Activated B cell treated with CpG ODN at 0.5 μM for 24 hours (primary cell): ENCODE results near the gene AGXT. TPM values are rescaled to one million over a fixed set of nuclear protein-coding genes. Genes with fewer than 3 reads are reported as not detected.

Source experiments
- ATAC-seq: fragments of 200-7000 bp; cut with Tn5 transposase; one replicate; pipeline ENCODE4 v1.10.0; 2021; ENCODE audit warnings: low read depth, mild to moderate bottlenecking, moderate library complexity
- CTCF ChIA-PET: fragments of 350-600 bp; sonication (Branson Sonifier 250); formaldehyde crosslinking; loops from one replicate; lab custom pipeline; 2021; ENCODE audit warnings: antibody characterized with exemption; lab: Charles Lee
- POLR2A ChIA-PET: fragments of 350-600 bp; sonication (Branson Sonifier 250); formaldehyde crosslinking; loops from one replicate; lab custom pipeline; 2021; ENCODE audit warnings: antibody characterized with exemption; lab: Charles Lee
- DNase-seq: peaks from one replicate; pipeline ENCODE4 v3.0.0; 2022
- H3K27ac Mint-ChIP-seq: one replicate; pipeline ENCODE4 v1.8.0; 2020; ENCODE audit warnings: mixed read lengths
- H3K27me3 Mint-ChIP-seq: one replicate; pipeline ENCODE4 v1.8.0; 2021; ENCODE audit warnings: mixed read lengths
- H3K36me3 Mint-ChIP-seq: one replicate; pipeline ENCODE4 v1.8.0; 2021; ENCODE audit warnings: low read depth, mixed read lengths
- H3K4me1 Mint-ChIP-seq: one replicate; pipeline ENCODE4 v1.8.0; 2021; ENCODE audit warnings: mixed read lengths
- H3K4me3 Mint-ChIP-seq: one replicate; pipeline ENCODE4 v1.8.0; 2020; ENCODE audit warnings: mild to moderate bottlenecking, mixed read lengths
- H3K9me3 Mint-ChIP-seq: one replicate; pipeline ENCODE4 v1.8.0; 2020; ENCODE audit warnings: mixed read lengths
- CTCF ChIP-seq: fragments of 200-600 bp; IDR thresholded peaks from one replicate; pipeline ENCODE4 v1.8.0; 2022; ENCODE audit warnings: antibody characterized with exemption, mild to moderate bottlenecking
- intact Hi-C: fragments of 100-400 bp; cut with micrococcal nuclease; formaldehyde crosslinking; loops from one replicate; pipeline ENCODE4 v1.15.1; 2024
- total RNA-seq: library from RNA; stranded (reverse); gene quantifications from 2 replicates; pipeline ENCODE4 v1.2.3, GENCODE V29; 2022

AGXT gene
- total RNA-seq, 1 donor from 2014 or later, result not detected

GRCh38 chr2:240919786-240920782, 51.5 kb downstream of the AGXT start:
- no peak for ATAC-seq
- CTCF ChIA-PET, result no interaction called here
- no peak for TF ChIP-seq CTCF
- Mint-ChIP-seq H3K9me3 (no peaks in the 10 kb centered on the region), H3K27me3 (peaks cover 10% of the 10 kb centered on the region), H3K27ac (no peak overlapping the region), H3K4me1 (peaks cover 11% of the 10 kb centered on the region), H3K36me3 (no peaks in the 10 kb centered on the region), H3K4me3 (no peak overlapping the region)
- DNase-seq, result peak; percentile 12
- POLR2A ChIA-PET, result interaction anchor here (0.7 kb wide), 1 partner anchor 299 kb away, joined by 3 read pairs; no protein-coding TSS in a partner anchor
- intact Hi-C loops, result loop anchor here (5.0 kb wide), 1 partner anchor 157 kb away; no protein-coding TSS in a partner anchor

GRCh38 chr2:240920783-240921231, 52.2 kb downstream of the AGXT start:
- no peak for TF ChIP-seq CTCF
- no peak overlapping the region for H3K4me3 Mint-ChIP-seq
- peaks cover 6% of the 10 kb centered on the region for H3K27me3 Mint-ChIP-seq
- intact Hi-C loops, result no loop called here
- DNase-seq, result no peak
- H3K27ac Mint-ChIP-seq, result no peak overlapping the region
- ChIA-PET POLR2A (no interaction called here), CTCF (no interaction called here)
- no peaks in the 10 kb centered on the region for H3K9me3 Mint-ChIP-seq
- no peak for ATAC-seq
- peaks cover 7% of the 10 kb centered on the region for H3K4me1 Mint-ChIP-seq
- no peaks in the 10 kb centered on the region for H3K36me3 Mint-ChIP-seq

- no peak for ATAC-seq
Observed at GRCh38 chr2:240921311-240921994, 52.8 kb downstream of the AGXT start.

GRCh38 chr2:240921995-240922244, 53.3 kb downstream of the AGXT start:
- Mint-ChIP-seq H3K36me3 (no peaks in the 10 kb centered on the region), H3K27ac (no peak overlapping the region), H3K9me3 (no peaks in the 10 kb centered on the region), H3K27me3 (peaks cover 6% of the 10 kb centered on the region), H3K4me3 (no peak overlapping the region), H3K4me1 (peaks cover 2% of the 10 kb centered on the region)
- DNase-seq (no peak), ATAC-seq (no peak)
- TF ChIP-seq CTCF, result no peak
- intact Hi-C loops, result no loop called here
- CTCF ChIA-PET, result no interaction called here
- POLR2A ChIA-PET, result no interaction called here

More at GRCh38 chr2:240921311-240921994, 52.8 kb downstream of the AGXT start:
- H3K36me3 Mint-ChIP-seq, result no peaks in the 10 kb centered on the region
- ChIA-PET POLR2A (no interaction called here), CTCF (no interaction called here)
- no peak for TF ChIP-seq CTCF
- intact Hi-C loops, result no loop called here
- no peak overlapping the region for H3K27ac Mint-ChIP-seq
- H3K27me3 Mint-ChIP-seq, result peaks cover 6% of the 10 kb centered on the region
- H3K4me3 Mint-ChIP-seq, result no peak overlapping the region
- peak; percentile 10 for DNase-seq
- no peaks in the 10 kb centered on the region for H3K9me3 Mint-ChIP-seq
- H3K4me1 Mint-ChIP-seq, result peaks cover 7% of the 10 kb centered on the region
